Neural cell (in vitro differentiated cells): Measurements from ENCODE around the gene ISYNA1. TPM values are rescaled to one million over a fixed set of nuclear protein-coding genes. Genes with fewer than 3 reads are reported as not detected.

ENCODE experiments used
- H2AFZ ChIP-seq: fragments of 200-600, 300-800 bp; sonication (generic), shearing (Covaris generic); 2 replicates; pipeline ENCODE4 v1.6.0; 2014; ENCODE audit warnings: low read depth, mild to moderate bottlenecking, antibody characterized with exemption, low read length, moderate library complexity
- H3F3A ChIP-seq: fragments of 200-600 bp; shearing (Covaris generic); 2 replicates; pipeline ENCODE4 v1.6.1; 2016; ENCODE audit warnings: mild to moderate bottlenecking, moderate library complexity, mixed read lengths, antibody characterized with exemption, low read length; ENCODE audit not compliant: insufficient read depth, poor library complexity, severe bottlenecking
- H3K27ac ChIP-seq: fragments of 200-600, 300-800 bp; sonication (generic), shearing (Covaris generic); 2 replicates; pipeline ENCODE4 v1.5.1; 2014; ENCODE audit warnings: mild to moderate bottlenecking, low read length, moderate library complexity
- H3K27me3 ChIP-seq: fragments of 300-800, 200-600 bp; sonication (generic), shearing (Covaris generic); 2 replicates; pipeline ENCODE4 v1.6.0; 2014; ENCODE audit warnings: mild to moderate bottlenecking, low read depth, low read length, moderate library complexity; ENCODE audit not compliant: insufficient read depth
- H3K36me3 ChIP-seq: fragments of 300-800, 200-600 bp; sonication (generic), shearing (Covaris generic); 2 replicates; pipeline ENCODE4 v1.5.1; 2014; ENCODE audit warnings: mild to moderate bottlenecking, antibody characterized with exemption, low read length, moderate library complexity; ENCODE audit not compliant: insufficient read depth
- H3K4me2 ChIP-seq: fragments of 300-800, 200-600 bp; sonication (generic), shearing (Covaris generic); 2 replicates; pipeline ENCODE4 v1.6.0; 2014; ENCODE audit warnings: mild to moderate bottlenecking, low read length
- H3K4me3 ChIP-seq: fragments of 300-800, 200-600 bp; sonication (generic), shearing (Covaris generic); 2 replicates; pipeline ENCODE4 v1.5.1; 2014; ENCODE audit warnings: mild to moderate bottlenecking, low read length, moderate library complexity
- H3K79me2 ChIP-seq: fragments of 200-600 bp; shearing (Covaris generic); replicated peaks from 2 replicates; pipeline ENCODE4 v1.6.0; 2014; ENCODE audit warnings: mild to moderate bottlenecking, low read length, moderate library complexity; ENCODE audit not compliant: insufficient read depth
- H3K9ac ChIP-seq: fragments of 300-800, 200-600 bp; sonication (generic), shearing (Covaris generic); 2 replicates; pipeline ENCODE4 v1.6.1; 2016; ENCODE audit warnings: mild to moderate bottlenecking, low read length, mixed read lengths
- H3K9me2 ChIP-seq: fragments of 200-600 bp; shearing (Covaris generic); 2 replicates; pipeline ENCODE4 v1.6.1; 2016; ENCODE audit warnings: mild to moderate bottlenecking, low read length, mixed read lengths; ENCODE audit not compliant: insufficient read depth
- H3K9me3 ChIP-seq: fragments of 200-600, 300-800 bp; sonication (generic), shearing (Covaris generic); 2 replicates; pipeline ENCODE4 v1.6.1; 2016; ENCODE audit warnings: mild to moderate bottlenecking, mixed run types, low read length, moderate library complexity, mixed read lengths
- H4K20me1 ChIP-seq: fragments of 200-600 bp; shearing (Covaris generic); 2 replicates; pipeline ENCODE4 v1.6.1; 2016; ENCODE audit warnings: mild to moderate bottlenecking, mixed run types; ENCODE audit not compliant: insufficient read depth
- EP300 ChIP-seq: fragments of 450-650 bp; conservative IDR thresholded peaks from 2 replicates; pipeline ENCODE4 v1.6.1; 2014; ENCODE audit warnings: antibody characterized with exemption, mild to moderate bottlenecking, moderate library complexity; ENCODE audit not compliant: poor library complexity, severe bottlenecking
- EZH2 ChIP-seq: fragments of 200-600, 300-800 bp; shearing (Covaris generic), sonication (generic); IDR thresholded peaks from 2 replicates; pipeline ENCODE4 v1.6.1; 2014; ENCODE audit warnings: antibody characterized with exemption, low read length, borderline replicate concordance, mild to moderate bottlenecking; ENCODE audit not compliant: insufficient read depth, poor library complexity, severe bottlenecking
- MXI1 ChIP-seq: fragments of 450-650 bp; conservative IDR thresholded peaks from 2 replicates; pipeline ENCODE4 v1.6.1; 2014; ENCODE audit warnings: antibody characterized with exemption, mild to moderate bottlenecking; ENCODE audit not compliant: poor library complexity, severe bottlenecking
- POLR2AphosphoS5 ChIP-seq: IDR thresholded peaks from 2 replicates; pipeline ENCODE4 v1.6.1; 2012
- RAD21 ChIP-seq: fragments of 450-650 bp; conservative IDR thresholded peaks from 2 replicates; pipeline ENCODE4 v1.6.1; 2014; ENCODE audit warnings: antibody characterized with exemption, mild to moderate bottlenecking, moderate library complexity
- SMC3 ChIP-seq: fragments of 450-650 bp; conservative IDR thresholded peaks from 2 replicates; pipeline ENCODE4 v1.6.1; 2014; ENCODE audit warnings: antibody characterized with exemption, mild to moderate bottlenecking, moderate library complexity; ENCODE audit not compliant: poor library complexity
- TAF1 ChIP-seq: IDR thresholded peaks from 2 replicates; pipeline ENCODE4 v1.6.1; 2012; ENCODE audit warnings: low read depth
- polyA plus RNA-seq: library from polyadenylated mRNA; depleted of rRNA; stranded (reverse); fragments of >200 nt; gene quantifications from 2 replicates; pipeline ENCODE4 v1.2.3, GENCODE V29; 2014
- TF ChIP-seq, protein P1 (sequence below): IDR thresholded peaks from 2 replicates; pipeline ENCODE4 v1.6.1; 2012; ENCODE audit warnings: borderline replicate concordance
- TF ChIP-seq, protein P2 (sequence below): fragments of 450-650 bp; IDR thresholded peaks from 2 replicates; pipeline ENCODE4 v1.5.1; 2014; ENCODE audit warnings: antibody characterized with exemption, mild to moderate bottlenecking, moderate library complexity; ENCODE audit not compliant: poor library complexity, severe bottlenecking

ISYNA1 gene
- polyA plus RNA-seq, 1 donor from 2014 or later, result 123 TPM

DNA sequence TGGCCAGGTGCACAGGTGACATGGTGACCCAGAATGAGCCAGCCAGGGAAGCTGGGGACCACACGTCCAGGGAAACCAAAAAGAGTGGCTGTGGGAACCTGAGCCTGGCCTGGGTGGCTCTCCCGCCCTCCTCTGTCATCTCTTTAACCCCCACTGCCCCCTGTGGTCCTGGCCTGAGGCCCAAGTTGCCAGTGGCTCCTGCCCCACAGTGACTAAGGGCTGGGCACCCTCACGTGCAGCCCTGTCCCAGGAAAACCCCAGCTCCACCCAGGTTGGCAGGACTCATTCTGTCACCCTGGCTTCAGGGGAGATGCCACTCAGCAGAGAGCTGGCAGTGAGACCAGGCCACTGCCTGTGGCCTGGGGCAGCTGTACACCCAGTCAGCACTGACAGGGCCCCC is 30.6 kb upstream of the ISYNA1 start:
- Histone ChIP-seq H3K9me3 (no peaks in the 10 kb centered on the region), H4K20me1 (no peaks in the 10 kb centered on the region), H3K27me3 (no peaks in the 10 kb centered on the region), H3F3A (no peaks in the 10 kb centered on the region), H3K79me2 (no peaks in the 10 kb centered on the region), H3K4me2 (no peak overlapping the region), H3K4me3 (no peak overlapping the region), H3K27ac (no peak overlapping the region), H2AFZ (no peak overlapping the region), H3K36me3 (no peaks in the 10 kb centered on the region), H3K9ac (no peak overlapping the region), H3K9me2 (no peaks in the 10 kb centered on the region)
- TF ChIP-seq MXI1, result no peak
- no peak for TF ChIP-seq EP300
- no peak for TF ChIP-seq EZH2
- TF ChIP-seq, protein P1, sequence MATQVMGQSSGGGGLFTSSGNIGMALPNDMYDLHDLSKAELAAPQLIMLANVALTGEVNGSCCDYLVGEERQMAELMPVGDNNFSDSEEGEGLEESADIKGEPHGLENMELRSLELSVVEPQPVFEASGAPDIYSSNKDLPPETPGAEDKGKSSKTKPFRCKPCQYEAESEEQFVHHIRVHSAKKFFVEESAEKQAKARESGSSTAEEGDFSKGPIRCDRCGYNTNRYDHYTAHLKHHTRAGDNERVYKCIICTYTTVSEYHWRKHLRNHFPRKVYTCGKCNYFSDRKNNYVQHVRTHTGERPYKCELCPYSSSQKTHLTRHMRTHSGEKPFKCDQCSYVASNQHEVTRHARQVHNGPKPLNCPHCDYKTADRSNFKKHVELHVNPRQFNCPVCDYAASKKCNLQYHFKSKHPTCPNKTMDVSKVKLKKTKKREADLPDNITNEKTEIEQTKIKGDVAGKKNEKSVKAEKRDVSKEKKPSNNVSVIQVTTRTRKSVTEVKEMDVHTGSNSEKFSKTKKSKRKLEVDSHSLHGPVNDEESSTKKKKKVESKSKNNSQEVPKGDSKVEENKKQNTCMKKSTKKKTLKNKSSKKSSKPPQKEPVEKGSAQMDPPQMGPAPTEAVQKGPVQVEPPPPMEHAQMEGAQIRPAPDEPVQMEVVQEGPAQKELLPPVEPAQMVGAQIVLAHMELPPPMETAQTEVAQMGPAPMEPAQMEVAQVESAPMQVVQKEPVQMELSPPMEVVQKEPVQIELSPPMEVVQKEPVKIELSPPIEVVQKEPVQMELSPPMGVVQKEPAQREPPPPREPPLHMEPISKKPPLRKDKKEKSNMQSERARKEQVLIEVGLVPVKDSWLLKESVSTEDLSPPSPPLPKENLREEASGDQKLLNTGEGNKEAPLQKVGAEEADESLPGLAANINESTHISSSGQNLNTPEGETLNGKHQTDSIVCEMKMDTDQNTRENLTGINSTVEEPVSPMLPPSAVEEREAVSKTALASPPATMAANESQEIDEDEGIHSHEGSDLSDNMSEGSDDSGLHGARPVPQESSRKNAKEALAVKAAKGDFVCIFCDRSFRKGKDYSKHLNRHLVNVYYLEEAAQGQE, result no peak
- TF ChIP-seq, protein P2, sequence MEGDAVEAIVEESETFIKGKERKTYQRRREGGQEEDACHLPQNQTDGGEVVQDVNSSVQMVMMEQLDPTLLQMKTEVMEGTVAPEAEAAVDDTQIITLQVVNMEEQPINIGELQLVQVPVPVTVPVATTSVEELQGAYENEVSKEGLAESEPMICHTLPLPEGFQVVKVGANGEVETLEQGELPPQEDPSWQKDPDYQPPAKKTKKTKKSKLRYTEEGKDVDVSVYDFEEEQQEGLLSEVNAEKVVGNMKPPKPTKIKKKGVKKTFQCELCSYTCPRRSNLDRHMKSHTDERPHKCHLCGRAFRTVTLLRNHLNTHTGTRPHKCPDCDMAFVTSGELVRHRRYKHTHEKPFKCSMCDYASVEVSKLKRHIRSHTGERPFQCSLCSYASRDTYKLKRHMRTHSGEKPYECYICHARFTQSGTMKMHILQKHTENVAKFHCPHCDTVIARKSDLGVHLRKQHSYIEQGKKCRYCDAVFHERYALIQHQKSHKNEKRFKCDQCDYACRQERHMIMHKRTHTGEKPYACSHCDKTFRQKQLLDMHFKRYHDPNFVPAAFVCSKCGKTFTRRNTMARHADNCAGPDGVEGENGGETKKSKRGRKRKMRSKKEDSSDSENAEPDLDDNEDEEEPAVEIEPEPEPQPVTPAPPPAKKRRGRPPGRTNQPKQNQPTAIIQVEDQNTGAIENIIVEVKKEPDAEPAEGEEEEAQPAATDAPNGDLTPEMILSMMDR, result no peak
- no peak for TF ChIP-seq RAD21
- TF ChIP-seq SMC3, result no peak
- no peak for TF ChIP-seq TAF1
- TF ChIP-seq POLR2AphosphoS5, result no peak

GRCh38 chr19:18467978-18468377 is 30.0 kb upstream of the ISYNA1 start:
- no peaks in the 10 kb centered on the region for H3F3A ChIP-seq
- no peaks in the 10 kb centered on the region for H4K20me1 ChIP-seq
- H3K36me3 ChIP-seq, result no peaks in the 10 kb centered on the region
- H3K79me2 ChIP-seq, result no peaks in the 10 kb centered on the region
- no peak overlapping the region for H3K4me3 ChIP-seq
- no peaks in the 10 kb centered on the region for H3K9me2 ChIP-seq
- H3K9me3 ChIP-seq, result no peaks in the 10 kb centered on the region
- TF ChIP-seq, protein P2, result no peak
- TF ChIP-seq EP300 (no peak), TAF1 (no peak), EZH2 (no peak), POLR2AphosphoS5 (no peak), SMC3 (no peak), MXI1 (no peak), RAD21 (no peak)
- TF ChIP-seq, protein P1, result no peak
- no peak overlapping the region for H3K27ac ChIP-seq
- H3K4me2 ChIP-seq, result no peak overlapping the region
- H3K27me3 ChIP-seq, result no peaks in the 10 kb centered on the region
- no peak overlapping the region for H2AFZ ChIP-seq
- H3K9ac ChIP-seq, result no peak overlapping the region
